HL-60 (cell line): ENCODE data around the gene SMIM7.
"Not testable (repeated sequence)": the region's sequence is repeated elsewhere in the genome, so short reads cannot be mapped to it uniquely, and the experiment has no call there.

ENCODE experiments used
- DNase-seq, 2 experiments: peaks; one replicate each; pipeline ENCODE4 v3.0.0-alpha.2; 2010 to 2020; ENCODE audit warnings: low read depth in 1 of 2, low spot score in 1 of 2
- H3K27ac ChIP-seq: fragments of 250-450 bp; sonication (Bioruptor Pico); replicated peaks from 2 replicates; pipeline ENCODE4 v1.5.1; 2020; ENCODE audit warnings: mild to moderate bottlenecking, moderate library complexity
- H3K27me3 ChIP-seq: fragments of 250-450 bp; sonication (Bioruptor Pico); 2 replicates; pipeline ENCODE4 v1.5.1; 2021; ENCODE audit warnings: mild to moderate bottlenecking, moderate library complexity; ENCODE audit not compliant: insufficient read depth, poor library complexity, severe bottlenecking
- H3K4me3 ChIP-seq: replicated peaks from 2 replicates; pipeline ENCODE4 v1.5.1; 2011; ENCODE audit warnings: mild to moderate bottlenecking, control low read depth, low read length; ENCODE audit not compliant: insufficient read depth
- GABPA ChIP-seq: IDR thresholded peaks from 2 replicates; pipeline ENCODE4 v1.6.1; 2012; ENCODE audit warnings: low read depth
- POLR2AphosphoS5 ChIP-seq: IDR thresholded peaks from 2 replicates; pipeline ENCODE4 v1.6.1; 2012; ENCODE audit warnings: low read depth
- SPI1 ChIP-seq: IDR thresholded peaks from 2 replicates; pipeline ENCODE4 v1.6.1; 2012; ENCODE audit warnings: low read depth, mild to moderate bottlenecking, borderline replicate concordance
- TF ChIP-seq, protein P1 (sequence below): IDR thresholded peaks from one replicate; pipeline ENCODE4 v1.5.1; 2011; ENCODE audit warnings: low read length, control low read depth, inconsistent platforms; ENCODE audit not compliant: insufficient read depth
- TF ChIP-seq, protein P2 (sequence below): IDR thresholded peaks from 2 replicates; pipeline ENCODE4 v1.6.1; 2012; ENCODE audit warnings: low read depth; ENCODE audit not compliant: insufficient replicate concordance

The SMIM7 gene

DNA sequence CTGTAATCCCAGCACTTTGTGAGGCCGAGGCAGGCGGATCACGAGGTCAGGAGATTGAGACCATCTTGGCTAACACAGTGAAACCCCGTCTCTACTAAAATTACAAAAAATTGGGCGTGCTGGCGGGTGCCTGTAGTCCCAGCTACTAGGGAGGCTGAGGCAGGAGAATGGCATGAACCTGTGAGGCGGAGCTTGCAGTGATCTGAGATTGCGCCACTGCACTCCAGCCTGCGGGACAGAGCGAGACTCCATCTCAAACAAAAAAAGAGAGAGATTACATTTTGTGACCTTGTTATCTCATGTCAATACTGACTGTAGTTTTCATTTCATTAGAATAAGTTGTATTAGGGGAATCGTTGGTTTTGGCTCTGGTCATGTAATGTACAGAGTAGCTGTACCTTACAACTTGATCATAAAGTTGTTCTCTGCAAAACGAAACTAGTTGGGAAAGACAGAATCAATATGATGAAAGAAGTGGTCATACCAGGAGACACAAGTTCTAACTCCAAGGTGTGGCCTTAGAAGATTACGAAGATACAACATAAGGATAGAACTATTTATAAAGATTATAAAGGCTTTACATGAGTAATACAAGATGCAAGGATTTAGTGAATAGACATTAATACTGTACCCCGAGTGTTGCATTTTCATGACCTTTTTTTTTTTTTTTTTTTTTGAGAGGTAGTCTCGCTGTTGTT, 16.3 kb upstream of the SMIM7 start:
- H3K4me3 ChIP-seq, result no peak overlapping the region
- DNase-seq, result peak in 1 of 2 experiments; percentile 22
- TF ChIP-seq POLR2AphosphoS5 (no peak), SPI1 (no peak), GABPA (no peak)
- TF ChIP-seq, protein P1, sequence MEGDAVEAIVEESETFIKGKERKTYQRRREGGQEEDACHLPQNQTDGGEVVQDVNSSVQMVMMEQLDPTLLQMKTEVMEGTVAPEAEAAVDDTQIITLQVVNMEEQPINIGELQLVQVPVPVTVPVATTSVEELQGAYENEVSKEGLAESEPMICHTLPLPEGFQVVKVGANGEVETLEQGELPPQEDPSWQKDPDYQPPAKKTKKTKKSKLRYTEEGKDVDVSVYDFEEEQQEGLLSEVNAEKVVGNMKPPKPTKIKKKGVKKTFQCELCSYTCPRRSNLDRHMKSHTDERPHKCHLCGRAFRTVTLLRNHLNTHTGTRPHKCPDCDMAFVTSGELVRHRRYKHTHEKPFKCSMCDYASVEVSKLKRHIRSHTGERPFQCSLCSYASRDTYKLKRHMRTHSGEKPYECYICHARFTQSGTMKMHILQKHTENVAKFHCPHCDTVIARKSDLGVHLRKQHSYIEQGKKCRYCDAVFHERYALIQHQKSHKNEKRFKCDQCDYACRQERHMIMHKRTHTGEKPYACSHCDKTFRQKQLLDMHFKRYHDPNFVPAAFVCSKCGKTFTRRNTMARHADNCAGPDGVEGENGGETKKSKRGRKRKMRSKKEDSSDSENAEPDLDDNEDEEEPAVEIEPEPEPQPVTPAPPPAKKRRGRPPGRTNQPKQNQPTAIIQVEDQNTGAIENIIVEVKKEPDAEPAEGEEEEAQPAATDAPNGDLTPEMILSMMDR, result no peak
- TF ChIP-seq, protein P2, sequence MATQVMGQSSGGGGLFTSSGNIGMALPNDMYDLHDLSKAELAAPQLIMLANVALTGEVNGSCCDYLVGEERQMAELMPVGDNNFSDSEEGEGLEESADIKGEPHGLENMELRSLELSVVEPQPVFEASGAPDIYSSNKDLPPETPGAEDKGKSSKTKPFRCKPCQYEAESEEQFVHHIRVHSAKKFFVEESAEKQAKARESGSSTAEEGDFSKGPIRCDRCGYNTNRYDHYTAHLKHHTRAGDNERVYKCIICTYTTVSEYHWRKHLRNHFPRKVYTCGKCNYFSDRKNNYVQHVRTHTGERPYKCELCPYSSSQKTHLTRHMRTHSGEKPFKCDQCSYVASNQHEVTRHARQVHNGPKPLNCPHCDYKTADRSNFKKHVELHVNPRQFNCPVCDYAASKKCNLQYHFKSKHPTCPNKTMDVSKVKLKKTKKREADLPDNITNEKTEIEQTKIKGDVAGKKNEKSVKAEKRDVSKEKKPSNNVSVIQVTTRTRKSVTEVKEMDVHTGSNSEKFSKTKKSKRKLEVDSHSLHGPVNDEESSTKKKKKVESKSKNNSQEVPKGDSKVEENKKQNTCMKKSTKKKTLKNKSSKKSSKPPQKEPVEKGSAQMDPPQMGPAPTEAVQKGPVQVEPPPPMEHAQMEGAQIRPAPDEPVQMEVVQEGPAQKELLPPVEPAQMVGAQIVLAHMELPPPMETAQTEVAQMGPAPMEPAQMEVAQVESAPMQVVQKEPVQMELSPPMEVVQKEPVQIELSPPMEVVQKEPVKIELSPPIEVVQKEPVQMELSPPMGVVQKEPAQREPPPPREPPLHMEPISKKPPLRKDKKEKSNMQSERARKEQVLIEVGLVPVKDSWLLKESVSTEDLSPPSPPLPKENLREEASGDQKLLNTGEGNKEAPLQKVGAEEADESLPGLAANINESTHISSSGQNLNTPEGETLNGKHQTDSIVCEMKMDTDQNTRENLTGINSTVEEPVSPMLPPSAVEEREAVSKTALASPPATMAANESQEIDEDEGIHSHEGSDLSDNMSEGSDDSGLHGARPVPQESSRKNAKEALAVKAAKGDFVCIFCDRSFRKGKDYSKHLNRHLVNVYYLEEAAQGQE, result no peak

DNA sequence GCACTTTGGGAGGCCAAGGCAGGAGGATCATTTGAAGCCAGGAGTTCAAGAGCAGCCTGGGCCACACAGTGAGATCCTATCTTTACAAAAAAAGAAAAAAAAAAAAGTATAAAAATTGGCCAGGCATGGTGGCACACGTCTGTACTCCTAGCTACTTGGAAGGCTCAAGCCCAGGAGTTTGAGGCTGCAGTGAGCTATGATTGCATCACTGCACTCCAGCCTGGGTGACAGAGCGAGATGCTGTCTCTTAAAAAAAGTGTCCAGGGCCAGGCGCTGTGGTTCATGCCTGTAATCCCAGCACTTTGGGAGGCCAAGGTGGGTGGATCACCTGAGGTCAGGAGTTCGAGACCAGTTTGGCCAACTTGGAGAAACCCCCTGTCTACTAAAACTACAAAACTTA, 13.9 kb upstream of the SMIM7 start:
- H3K4me3 ChIP-seq, DNase-seq, H3K27me3 ChIP-seq: not testable (repeated sequence)
- peak overlapping the region; percentile 36 for H3K27ac ChIP-seq

More for the DNA sequence above, 16.3 kb upstream of the SMIM7 start:
- Histone ChIP-seq H3K27me3 (no peaks in the 10 kb centered on the region), H3K27ac (no peak overlapping the region)

DNA sequence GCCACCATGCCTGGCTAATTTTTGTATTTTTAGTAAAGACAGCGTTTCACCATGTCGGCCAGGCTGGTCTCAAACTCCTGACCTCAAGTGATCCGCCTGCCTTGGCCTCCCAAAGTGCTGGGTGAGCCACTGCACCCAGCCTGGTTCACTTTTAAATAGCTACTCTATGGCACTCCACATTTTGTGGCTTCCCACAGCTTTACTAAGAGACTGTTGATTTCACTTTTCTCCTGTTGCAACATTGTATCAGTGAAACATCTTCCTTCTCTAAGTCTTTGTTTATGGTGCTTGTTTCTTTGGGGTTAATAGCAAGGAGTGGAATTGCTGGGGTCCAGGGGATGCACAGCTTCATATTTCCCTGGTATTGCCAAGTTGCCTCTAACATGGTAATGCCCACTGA, 13.3 kb upstream of the SMIM7 start:
- H3K27ac ChIP-seq, result peak overlapping the region; percentile 36
- H3K4me3 ChIP-seq, result no peak overlapping the region
- TF ChIP-seq POLR2AphosphoS5 (no peak), SPI1 (no peak), GABPA (no peak)
- TF ChIP-seq, protein P1, result no peak
- TF ChIP-seq, protein P2, result no peak
- H3K27me3 ChIP-seq, result no peaks in the 10 kb centered on the region
- peak; percentile 55 to 64 for DNase-seq

DNA sequence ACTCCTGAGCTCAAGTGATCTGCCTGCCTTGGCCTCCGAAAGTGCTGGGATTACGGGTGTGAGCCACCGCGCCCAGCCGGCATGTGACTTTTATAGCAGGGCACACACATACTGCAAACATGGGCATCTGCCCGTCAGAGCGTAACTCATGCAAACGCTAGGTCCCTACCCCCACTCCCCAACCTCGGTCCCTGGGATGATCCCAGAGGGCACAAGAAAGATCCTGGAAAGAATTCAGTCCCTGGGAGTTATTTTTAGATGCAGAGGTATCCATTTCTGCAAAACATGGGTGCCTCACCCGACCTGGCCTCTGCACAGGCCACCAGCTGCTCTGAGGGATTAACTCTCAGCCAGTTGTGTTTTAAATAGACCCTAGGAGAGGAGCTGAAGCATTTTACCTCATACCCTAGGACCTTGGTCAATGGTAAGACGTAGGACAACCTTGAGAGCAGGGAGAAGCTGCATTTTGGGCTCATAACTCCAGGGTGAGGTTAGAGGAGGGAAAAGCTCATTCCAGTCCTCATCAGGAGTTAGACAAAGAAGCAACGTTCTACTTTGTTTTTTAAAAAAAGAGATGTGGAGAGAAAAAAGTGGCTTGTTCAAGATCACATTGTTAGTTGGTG, 11.8 kb upstream of the SMIM7 start:
- Histone ChIP-seq H3K27ac (no peak overlapping the region), H3K4me3 (no peak overlapping the region), H3K27me3 (no peaks in the 10 kb centered on the region)
- TF ChIP-seq GABPA, result no peak
- TF ChIP-seq SPI1, result no peak
- no peak for TF ChIP-seq POLR2AphosphoS5
- TF ChIP-seq, protein P2, result no peak
- TF ChIP-seq, protein P1, result no peak
- no peak for DNase-seq
